Duodenal mucosa (tissue), 2 donors: ENCODE results near the gene TBC1D17.
A peak's percentile ranks its signal among the peaks of the same experiment; 100 is the strongest.

ENCODE experiments used
- H3K27ac ChIP-seq: one replicate; pipeline ENCODE4 v1.7.0; 2013; ENCODE audit warnings: low read depth, low read length
- H3K27me3 ChIP-seq, 2 donors: one replicate each; pipeline ENCODE4 v1.7.0; 2013; ENCODE audit warnings: low read length in 2 of 2, control low read depth in 1 of 2; ENCODE audit not compliant: insufficient read depth in 2 of 2, control insufficient read depth in 1 of 2
- H3K36me3 ChIP-seq, 2 donors: one replicate each; pipeline ENCODE4 v1.7.0; 2013; ENCODE audit warnings: low read length in 2 of 2, control low read depth in 1 of 2; ENCODE audit not compliant: insufficient read depth in 2 of 2, control insufficient read depth in 1 of 2
- H3K4me1 ChIP-seq, 2 donors: one replicate each; pipeline ENCODE4 v1.7.0; 2013; ENCODE audit warnings: low read length in 2 of 2, control low read depth in 1 of 2; ENCODE audit not compliant: insufficient read depth in 2 of 2, control insufficient read depth in 1 of 2
- H3K4me3 ChIP-seq, 2 donors: one replicate each; pipeline ENCODE4 v1.7.0; 2013; ENCODE audit warnings: low read length in 2 of 2, low read depth in 1 of 2
- H3K9ac ChIP-seq, 2 donors: one replicate each; pipeline ENCODE4 v1.7.0; 2013; ENCODE audit warnings: low read length in 2 of 2, low read depth in 1 of 2
- H3K9me3 ChIP-seq, 2 donors: one replicate each; pipeline ENCODE4 v1.7.0; 2013; ENCODE audit warnings: low read length in 2 of 2, control low read depth in 1 of 2; ENCODE audit not compliant: control insufficient read depth in 1 of 2

The TBC1D17 gene

DNA sequence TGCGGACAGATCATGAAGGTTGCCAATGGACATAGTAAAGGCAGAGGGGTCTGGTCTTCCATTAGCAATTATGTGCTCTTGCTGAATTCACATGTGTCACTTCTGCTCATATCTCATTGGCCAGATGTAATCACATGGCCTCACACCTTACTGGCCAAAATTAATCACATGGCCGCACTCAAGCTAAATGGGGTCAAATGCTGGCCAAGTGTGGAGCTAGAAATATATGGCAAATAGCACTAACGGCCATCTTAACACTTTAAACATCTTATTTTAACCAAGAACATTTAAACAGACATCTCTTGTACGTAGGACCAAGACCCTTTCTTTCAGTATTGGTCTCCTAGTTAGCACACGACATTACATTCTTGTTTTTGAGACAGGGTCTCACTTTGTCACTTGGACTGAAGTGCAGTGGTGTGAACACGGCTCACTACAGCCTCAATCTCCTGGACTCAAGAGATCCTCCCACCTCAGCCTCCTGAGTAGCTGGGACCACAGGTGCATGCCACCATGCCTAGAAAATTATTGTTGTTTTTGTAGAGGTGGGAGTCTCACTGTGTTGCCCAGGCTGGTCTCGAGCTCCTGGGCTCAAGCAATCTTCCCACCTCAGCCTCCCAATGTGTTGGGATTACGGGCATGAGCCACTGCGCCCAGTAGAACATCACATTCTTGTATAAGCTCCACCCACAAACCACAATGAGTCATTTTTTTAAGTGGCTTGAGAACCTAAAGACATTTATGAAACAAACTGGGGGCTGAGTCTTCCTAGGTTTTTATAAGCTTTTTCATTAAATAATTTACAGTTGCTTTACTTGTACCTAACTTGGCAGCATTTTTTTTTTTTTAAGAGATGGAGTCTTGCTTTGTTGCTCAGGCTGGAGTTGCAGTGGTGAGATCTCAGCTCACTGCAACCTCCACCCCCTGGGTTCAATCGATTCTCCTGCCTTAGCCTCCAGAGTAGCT, 29.5 kb upstream of the TBC1D17 start:
- Histone ChIP-seq H3K9me3 (no peaks in the 10 kb centered on the region), H3K27ac (no peak overlapping the region), H3K36me3 (no peaks in the 10 kb centered on the region), H3K27me3 (no peaks in the 10 kb centered on the region), H3K9ac (no peak overlapping the region), H3K4me3 (no peak overlapping the region), H3K4me1 (peaks cover 15 to 18% of the 10 kb centered on the region in 2 donors)

DNA sequence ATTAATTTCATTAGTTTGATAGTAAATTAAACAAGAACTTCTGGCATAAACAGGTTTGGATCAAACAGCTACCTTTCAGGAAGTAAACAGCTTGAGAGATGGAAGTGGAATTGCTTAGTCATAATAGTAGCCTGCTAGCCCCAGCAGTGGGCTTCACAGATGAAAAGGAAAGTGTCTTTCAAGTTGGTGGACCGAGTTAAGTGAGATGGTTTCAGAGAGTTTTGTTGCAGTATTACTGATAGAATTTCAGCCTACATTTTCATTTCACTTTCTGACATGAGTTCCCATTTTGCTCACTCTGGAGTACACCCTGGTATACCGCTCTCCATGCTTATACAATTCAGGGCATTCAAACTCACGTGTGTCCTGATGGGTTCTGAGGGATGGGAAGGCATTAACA, 28.6 kb upstream of the TBC1D17 start:
- Histone ChIP-seq H3K36me3 (no peaks in the 10 kb centered on the region), H3K4me3 (no peak overlapping the region), H3K4me1 (peaks cover 15 to 23% of the 10 kb centered on the region in 2 donors), H3K27me3 (no peaks in the 10 kb centered on the region), H3K9me3 (no peaks in the 10 kb centered on the region), H3K27ac (no peak overlapping the region), H3K9ac (no peak overlapping the region)

DNA sequence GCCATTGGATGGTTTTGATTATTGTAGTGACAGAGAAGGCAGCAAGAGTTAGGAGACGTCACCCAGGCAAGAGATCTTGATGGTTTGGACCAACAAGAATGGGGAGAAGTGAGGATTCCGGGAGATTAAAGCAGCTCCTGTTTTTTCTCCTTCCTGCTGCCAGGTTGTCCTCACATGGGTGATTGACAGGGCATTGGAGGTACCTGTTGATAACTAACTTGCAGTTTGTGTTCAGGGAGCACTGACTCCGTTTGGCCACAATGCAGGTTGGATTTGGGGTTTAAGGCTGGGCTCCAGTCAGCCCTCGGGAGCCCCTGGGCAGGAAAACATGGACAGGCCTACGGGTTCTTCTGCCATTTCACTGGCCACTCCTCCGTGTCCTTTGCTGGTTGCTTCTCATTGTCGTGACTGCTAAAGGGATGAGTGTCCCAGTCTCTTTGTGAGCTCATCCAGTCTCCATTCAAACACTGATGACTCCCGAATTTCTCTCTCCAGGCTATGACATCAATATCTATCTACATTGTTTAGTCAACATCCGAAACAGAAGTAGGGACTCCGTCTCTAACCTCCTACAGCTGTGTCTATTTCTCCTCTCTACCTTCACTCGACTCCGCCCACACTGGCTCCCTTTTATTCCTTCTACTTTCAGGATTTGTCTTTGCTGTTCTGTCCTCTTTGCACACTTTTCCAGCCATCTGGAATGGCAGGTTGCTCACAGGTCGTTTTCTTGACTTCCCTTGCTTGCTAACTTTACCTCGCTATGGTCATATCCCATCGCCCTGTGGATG, 27.9 kb upstream of the TBC1D17 start:
- H3K4me3 ChIP-seq = peak overlapping the region; percentile 85 to 92
- no peaks in the 10 kb centered on the region for H3K36me3 ChIP-seq
- no peak overlapping the region for H3K27ac ChIP-seq
- H3K27me3 ChIP-seq = no peaks in the 10 kb centered on the region
- H3K9me3 ChIP-seq = no peaks in the 10 kb centered on the region
- peaks cover 15 to 30% of the 10 kb centered on the region in 2 donors for H3K4me1 ChIP-seq
- H3K9ac ChIP-seq = peak overlapping the region; percentile 97 to 100

DNA sequence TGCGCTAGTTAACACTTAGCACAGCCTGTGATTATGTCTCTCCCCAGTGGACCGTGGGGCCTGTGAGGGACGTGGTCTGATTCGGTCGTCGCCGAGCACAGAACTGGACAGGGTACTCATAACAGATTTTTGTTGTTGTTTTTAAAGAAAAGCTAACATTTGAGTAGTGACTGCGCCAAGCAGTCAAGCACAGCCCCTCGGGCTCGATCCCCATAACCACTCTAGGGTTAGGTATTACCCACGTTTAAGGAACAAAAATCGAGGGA, 27.3 kb upstream of the TBC1D17 start:
- H3K36me3 ChIP-seq = peaks cover 0 to 4% of the 10 kb centered on the region in 2 donors
- H3K27me3 ChIP-seq = no peaks in the 10 kb centered on the region
- H3K9me3 ChIP-seq = no peaks in the 10 kb centered on the region
- peak overlapping the region; percentile 85 to 92 for H3K4me3 ChIP-seq
- peak overlapping the region; percentile 97 to 100 for H3K9ac ChIP-seq
- no peak overlapping the region for H3K27ac ChIP-seq
- H3K4me1 ChIP-seq = peaks cover 15 to 31% of the 10 kb centered on the region in 2 donors

DNA sequence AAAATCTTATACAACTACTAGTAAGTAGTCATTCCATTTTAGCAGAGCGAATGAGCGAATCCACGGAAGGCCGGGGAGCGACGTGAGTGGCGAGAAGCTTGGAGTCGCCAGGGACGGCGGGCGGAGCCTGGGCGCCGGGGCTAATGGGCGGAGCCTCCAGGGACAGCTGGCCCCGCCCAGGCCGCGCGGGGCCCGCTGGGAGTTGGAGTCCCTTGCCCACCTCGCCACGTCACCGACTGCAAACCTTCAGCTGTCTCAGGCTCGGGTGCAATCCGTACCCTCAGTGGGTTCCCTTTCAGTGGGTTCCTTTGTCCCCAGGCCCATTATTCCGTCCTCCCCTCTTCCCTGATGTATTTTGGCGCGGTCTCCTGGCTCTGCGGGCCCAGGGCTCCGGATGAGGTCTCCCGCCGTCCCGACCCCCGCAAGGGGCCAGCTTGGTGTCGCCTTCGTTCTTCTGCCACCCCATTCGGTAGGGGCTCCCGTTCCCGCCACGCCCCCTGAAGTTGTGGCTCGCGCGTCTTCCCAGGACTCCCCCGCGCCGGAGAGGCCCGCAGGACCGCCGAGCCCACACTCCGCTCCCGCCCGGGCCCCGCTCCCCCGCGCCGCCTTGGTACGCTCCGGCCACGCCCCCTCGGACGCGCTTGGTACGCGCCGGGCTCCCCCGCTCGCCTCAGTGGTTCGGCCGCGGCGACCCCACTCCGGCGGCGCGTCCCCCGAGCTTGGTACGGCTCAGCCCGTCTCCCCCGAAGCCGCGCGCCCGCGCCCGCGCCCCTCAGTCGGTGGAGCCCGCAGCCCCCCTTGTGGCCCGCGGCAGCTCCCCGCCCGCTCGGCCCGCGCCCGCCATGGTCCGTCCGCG, 26.8 kb upstream of the TBC1D17 start, which contains the start of gene PTOV1:
TSS of gene PTOV1 (plus strand) at position 673 of the 856 bp plus-strand sequence.
- Histone ChIP-seq H3K27me3 (no peaks in the 10 kb centered on the region), H3K4me3 (peak within 1 kb of the TSS; percentile 85 to 92), H3K9me3 (no peaks in the 10 kb centered on the region), H3K27ac (peak within 1 kb of the TSS; percentile 100), H3K9ac (peak within 1 kb of the TSS; percentile 97 to 100), H3K36me3 (peaks cover 0 to 8% of the 10 kb centered on the region in 2 donors), H3K4me1 (peaks cover 15 to 31% of the 10 kb centered on the region in 2 donors)

DNA sequence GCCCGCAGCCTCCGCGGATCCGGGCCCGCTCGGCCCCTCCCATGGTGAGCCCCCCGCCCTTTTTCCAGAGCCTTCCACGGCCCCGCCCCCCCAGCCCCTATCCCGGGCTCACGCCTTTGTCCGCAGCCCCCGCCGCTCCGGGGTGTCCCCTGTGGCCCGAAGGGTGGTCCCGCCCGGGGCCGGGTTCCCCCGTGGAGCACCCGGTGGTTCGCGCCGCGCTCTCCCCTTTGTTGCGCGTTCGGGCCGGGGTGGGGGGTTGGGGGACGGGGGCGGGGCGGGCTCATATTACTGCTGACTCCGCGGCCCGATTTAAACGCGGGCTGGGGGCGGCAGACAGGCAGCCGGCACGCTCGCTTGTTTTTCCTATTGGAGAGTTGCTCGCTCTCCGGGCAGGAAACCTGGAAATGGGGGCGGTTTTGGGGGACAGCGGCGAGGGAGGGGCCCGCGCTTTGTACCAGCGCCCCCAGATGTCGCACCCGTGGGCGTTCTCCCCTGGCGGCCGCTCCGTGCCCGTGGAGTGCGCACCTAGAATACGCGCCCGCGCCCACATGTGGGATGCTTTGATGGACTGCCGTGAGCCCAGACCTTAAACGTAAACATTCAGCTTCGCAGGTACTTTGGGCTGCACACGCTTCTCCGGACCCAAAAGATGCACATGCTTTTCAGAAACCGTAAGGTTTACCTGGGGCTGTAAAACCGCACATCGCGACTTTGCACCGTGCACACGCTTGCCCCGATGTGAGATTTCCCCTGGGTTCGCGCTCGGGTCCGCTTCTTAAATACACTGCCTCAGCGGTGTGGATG, 25.8 kb upstream of the TBC1D17 start:
- Histone ChIP-seq H3K9me3 (no peaks in the 10 kb centered on the region), H3K9ac (peak overlapping the region; percentile 13 to 57), H3K4me3 (peak overlapping the region; percentile 63 to 92), H3K36me3 (peaks cover 0 to 16% of the 10 kb centered on the region in 2 donors), H3K27ac (no peak overlapping the region), H3K27me3 (no peaks in the 10 kb centered on the region), H3K4me1 (peaks cover 15 to 31% of the 10 kb centered on the region in 2 donors)

DNA sequence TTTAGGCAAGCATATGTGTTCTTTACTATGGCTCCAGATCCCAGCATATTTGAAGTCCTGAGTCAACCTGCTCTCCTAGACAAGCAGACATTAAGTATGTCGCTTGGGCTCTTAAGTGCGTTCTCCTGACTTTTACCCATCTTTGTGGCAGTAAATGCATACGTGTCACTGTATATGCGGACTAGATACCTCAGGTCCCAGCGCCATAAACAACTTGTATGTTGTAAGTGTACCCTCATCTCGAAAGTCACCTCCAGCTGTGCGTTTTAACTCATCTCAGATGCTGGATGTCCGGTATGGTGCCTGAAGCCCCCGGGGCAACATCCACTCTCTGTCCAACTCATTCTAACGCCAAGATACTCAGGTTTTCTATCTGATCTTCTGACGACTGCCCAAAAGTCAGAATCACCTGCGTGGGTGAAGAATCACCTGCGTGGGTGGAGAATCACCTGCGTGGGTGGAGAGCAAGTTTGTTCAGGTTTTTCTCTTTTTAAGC, 24.8 kb upstream of the TBC1D17 start:
- peak overlapping the region; percentile 63 to 70 for H3K4me3 ChIP-seq
- H3K9ac ChIP-seq = peak overlapping the region; percentile 13 to 57
- H3K27ac ChIP-seq = no peak overlapping the region
- no peaks in the 10 kb centered on the region for H3K27me3 ChIP-seq
- H3K4me1 ChIP-seq = peaks cover 15 to 31% of the 10 kb centered on the region in 2 donors
- peaks cover 0 to 25% of the 10 kb centered on the region in 2 donors for H3K36me3 ChIP-seq
- H3K9me3 ChIP-seq = no peaks in the 10 kb centered on the region

DNA sequence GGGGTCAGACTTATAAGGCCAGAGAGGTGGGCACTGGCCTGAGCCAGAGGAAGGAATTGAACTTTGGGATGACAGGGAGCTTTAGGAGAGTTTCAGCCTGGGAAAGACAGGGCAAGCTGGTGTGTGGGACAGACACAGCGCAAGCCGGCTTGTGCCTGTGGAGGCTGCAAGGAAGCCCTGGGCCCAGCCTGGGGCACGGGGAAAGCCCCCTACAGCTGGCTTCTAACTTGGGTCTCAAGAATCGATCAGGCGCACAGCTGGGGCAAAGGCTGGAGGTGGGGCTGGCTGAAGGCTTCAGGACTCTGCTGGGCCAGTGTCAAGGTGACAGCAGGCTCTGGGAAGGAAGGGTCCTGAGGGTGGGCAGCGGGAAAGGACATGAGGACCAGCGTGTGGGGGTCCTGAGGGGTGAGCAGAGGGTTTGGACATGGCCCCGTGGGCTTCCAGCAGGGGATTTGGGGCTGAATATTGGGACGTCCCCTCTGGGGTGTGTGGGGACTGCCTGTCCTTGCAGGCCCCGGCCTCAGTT, 23.6 kb upstream of the TBC1D17 start:
- H3K27ac ChIP-seq = no peak overlapping the region

More for the DNA sequence above, 23.6 kb upstream of the TBC1D17 start:
- Histone ChIP-seq H3K4me1 (peaks cover 15 to 31% of the 10 kb centered on the region in 2 donors), H3K36me3 (peaks cover 0 to 37% of the 10 kb centered on the region in 2 donors), H3K9ac (no peak overlapping the region), H3K4me3 (no peak overlapping the region), H3K9me3 (no peaks in the 10 kb centered on the region), H3K27me3 (no peaks in the 10 kb centered on the region)
